HG03442 (cell line): ENCODE measurements around the gene CDK5.
"Not testable (repeated sequence)": the region's sequence is repeated elsewhere in the genome, so short reads cannot be mapped to it uniquely, and the experiment has no call there.

Source experiments
- ATAC-seq: cut with Tn5 transposase; IDR thresholded peaks from one replicate; pipeline ENCODE4 v1.9.1; 2021; ENCODE audit warnings: mild to moderate bottlenecking, moderate library complexity; ENCODE audit not compliant: unreplicated experiment

Gene CDK5

DNA sequence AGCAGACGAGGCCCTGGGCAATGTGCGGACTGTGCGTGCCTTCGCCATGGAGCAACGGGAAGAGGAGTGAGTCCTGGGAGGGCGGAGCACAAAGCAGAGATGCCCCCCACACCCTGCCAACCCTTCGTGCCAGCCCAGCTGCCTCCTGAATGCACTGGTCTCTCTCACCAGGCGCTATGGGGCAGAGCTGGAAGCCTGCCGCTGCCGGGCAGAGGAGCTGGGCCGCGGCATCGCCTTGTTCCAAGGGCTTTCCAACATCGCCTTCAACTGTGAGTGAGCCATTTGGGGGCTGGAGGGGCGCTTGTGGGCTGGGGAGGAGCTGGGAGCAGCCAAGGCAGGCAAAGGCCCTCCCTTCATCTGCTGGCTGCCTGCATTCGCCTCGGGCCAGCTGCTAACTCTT, 21.8 kb downstream of the CDK5 start:
- ATAC-seq = no peak

- no peak for ATAC-seq
Measured at GRCh38 chr7:151035026-151035717, 22.5 kb downstream of the CDK5 start.

- ATAC-seq = no peak
Measured at GRCh38 chr7:151034312-151035025, 23.2 kb downstream of the CDK5 start.

DNA sequence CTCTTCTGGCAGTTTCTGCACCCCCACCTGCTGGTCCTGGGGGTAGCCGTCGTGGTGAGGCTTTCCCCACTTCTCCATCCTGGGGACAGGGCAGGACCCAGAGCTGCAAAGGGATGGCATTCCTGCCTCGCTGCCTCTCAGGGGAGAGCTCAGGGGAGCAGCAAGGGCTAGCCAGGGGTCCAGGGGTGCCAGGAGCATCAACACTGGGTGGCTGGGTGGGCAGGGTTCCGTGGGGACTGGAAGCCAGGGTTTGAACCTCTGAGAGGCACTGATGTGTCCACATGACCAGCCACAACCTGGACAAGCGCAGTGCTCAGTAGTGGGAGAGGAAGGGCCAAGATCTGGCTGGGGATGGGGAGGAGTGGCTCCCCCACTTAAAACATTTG, 23.8 kb downstream of the CDK5 start:
- no peak for ATAC-seq

DNA sequence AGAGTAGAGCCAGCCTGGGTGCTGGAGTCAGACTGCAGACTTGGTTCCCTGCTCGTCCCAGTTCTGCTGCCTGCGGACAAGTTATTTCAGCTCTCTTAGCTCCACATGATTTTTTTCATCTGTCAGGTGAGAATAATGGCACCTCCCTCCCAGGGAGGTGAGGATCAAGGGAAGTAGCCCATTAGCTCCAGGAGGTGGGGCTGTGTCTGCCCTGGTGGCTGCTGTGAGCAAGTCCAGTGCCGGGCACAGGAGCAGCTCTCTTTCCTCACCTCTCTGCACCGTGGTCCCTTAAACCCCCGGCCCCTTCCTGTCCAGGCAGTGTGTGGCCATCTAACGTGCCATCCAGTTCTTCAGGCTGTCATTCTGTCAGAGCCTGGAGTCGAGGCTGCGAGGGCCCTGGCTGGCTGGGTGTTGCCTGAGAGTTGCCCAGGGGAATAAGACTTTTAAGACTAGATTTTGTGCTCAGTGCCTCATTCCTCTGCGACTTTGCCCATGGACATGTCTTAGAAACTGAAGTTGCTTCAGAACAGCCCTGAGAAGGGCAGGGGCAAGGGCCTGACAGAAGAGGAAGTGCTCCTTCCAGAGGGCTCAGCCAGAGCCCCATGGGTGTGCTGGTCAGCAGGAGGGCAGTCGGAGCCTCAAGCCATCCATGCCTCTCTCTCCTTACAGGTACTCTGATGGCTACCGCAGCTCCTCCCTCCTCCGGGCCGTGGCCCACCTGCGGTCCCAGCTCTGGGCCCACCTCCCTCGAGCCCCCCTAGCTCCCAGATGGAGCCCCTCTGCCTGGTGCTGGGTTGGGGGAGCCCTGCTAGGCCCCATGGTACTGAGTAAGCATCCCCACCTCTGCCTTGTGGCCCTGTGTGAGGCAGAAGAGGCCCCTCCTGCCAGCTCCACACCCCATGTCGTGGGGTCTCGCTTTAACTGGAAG, 24.5 kb downstream of the CDK5 start:
- no peak for ATAC-seq

- ATAC-seq = no peak
Measured at GRCh38 chr7:151031011-151031410, 26.7 kb downstream of the CDK5 start.

DNA sequence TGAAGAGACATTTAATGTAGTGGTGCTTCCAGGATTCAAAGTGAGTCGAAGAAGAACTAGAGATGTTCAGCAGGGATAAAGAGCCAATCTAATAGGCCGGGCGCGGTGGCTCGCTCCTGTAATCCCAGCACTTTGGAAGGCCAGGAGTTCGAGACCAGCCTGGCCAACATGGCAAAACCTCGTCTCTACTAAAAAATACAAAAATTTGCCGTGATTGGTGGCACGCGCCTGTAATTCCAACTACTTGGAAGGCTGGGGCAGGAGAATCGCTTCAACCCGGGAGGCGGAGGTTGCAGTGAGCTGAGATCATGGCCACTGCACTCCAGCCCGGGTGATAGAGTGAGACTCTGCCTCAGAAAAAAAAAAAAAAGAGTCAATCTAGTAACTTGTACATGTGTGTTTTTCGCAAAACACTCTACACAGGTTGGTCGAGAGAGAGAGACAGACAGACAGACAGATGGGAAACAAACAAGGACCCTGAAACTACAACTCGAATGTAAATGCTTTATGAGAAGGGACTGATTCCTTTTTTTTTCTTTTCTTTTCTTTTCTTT, 28.7 kb downstream of the CDK5 start:
- no peak for ATAC-seq

GRCh38 chr7:151028131-151028947, 29.4 kb downstream of the CDK5 start, which contains the start of gene ABCB8:
Gene ABCB8 (plus strand): TSS chr7:151028450. CDS start chr7:151028516, 66 bp downstream.
- ATAC-seq = peak; percentile 96

DNA sequence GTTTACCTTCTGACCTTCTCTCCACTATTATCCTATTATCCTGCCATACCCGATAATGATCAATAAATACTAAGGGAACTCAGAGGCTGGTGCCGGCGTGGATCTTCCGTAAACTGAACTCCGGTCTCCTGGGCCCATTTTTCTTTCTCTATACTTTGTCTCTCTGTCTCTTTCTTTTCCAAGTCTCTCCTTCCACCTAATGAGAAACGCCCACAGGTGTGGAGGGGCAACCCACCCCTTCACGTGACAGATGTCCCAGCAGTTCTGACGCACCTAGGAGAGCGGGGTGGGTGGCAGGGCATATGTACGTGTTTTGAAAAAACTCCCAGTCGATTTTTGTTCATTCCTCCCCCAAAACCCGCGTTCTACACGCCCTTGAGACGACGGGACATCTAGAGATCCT, 30.0 kb downstream of the CDK5 start:
- not testable (repeated sequence) for ATAC-seq

- not testable (repeated sequence) for ATAC-seq
Measured at GRCh38 chr7:151026771-151027727, 30.6 kb downstream of the CDK5 start.

DNA sequence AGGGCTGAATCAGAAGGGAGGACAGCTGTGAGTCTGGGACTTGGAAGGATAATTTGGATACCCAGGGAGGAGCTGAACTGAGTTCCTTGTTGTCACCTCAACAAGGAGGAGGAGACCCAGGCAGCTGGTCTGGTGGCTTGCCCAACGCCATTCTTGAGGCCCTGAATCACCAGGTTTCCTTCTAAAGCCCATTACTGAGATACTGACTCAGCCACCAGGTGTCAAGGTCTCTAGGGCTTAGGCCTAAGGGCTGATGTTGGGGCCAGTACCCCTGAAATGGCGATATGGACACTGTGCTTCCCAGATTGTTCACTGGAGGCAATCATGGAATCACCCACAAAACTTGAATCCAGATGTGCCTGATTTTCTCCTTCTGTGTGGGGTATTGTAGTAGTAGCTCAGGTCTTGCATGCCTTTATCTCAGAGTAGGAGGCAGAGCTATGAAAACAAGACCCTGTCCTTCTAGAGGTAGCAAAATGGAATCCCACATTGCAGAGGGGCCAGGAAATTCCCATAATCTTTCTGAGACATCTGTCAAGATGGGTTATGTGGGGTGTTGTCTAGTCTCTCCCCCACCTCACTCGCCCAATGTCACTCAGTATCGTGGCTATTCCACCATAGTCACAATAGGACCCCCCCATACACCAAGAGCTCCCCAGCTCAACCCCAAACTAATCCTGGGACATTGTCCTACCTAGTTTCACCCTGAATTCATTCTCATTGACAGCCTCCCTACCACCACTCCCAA, 31.6 kb downstream of the CDK5 start:
- no peak for ATAC-seq

GRCh38 chr7:151024435-151025056, 33.2 kb downstream of the CDK5 start, which contains the start of gene ATG9B:
Gene ATG9B (minus strand): TSS chr7:151024494. CDS start chr7:151024423, 71 bp downstream.
- ATAC-seq = no peak

- ATAC-seq = no peak
Measured at GRCh38 chr7:151023232-151023631, 34.5 kb downstream of the CDK5 start.

GRCh38 chr7:151020231-151020630, 37.5 kb downstream of the CDK5 start:
- no peak for ATAC-seq

DNA sequence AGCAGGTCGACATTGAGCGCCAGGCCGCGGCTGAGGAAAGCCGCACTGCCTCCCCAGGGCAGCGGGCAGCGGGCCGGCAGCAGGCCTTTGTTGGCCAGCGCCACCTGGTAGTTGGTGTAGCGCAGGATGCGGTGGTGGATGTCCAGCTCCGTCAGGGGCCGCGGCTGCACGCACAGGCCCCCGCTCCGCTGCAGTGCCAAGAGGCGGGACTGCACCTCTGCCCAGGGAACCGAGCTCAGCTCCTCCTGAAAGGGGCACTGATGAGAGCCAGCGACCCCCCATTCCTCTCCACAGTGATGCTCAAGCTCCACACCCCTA, 38.6 kb downstream of the CDK5 start:
- no peak for ATAC-seq

- ATAC-seq = no peak
Measured at GRCh38 chr7:151018421-151019129, 39.1 kb downstream of the CDK5 start.

DNA sequence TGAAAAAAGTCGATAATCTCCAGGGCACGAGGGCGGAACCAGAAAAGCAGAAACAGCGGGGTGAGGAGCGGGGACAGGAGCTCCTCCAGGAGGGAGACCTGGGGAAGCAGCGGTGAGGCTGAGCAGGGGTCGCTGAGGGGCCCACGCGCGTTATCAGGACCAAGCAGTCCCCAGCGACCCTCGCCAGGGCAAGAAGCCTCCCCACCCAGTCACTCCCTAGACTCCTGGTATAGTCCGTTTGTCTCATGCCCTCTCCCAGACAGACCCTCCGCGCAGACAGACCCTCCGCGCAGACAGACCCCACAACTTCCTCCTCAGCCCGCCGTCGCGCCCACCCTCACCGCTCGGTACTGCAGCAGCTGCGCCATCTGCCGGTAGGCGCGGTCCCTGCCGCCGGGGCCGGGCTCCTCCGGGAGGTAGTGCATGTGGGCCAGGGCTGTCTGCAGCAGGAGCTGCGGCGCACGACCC, 39.7 kb downstream of the CDK5 start:
- peak; percentile 54 for ATAC-seq
